Esophagus squamous epithelium (tissue), 5 donors: ENCODE data around the gene ITSN2. TPM values are rescaled to one million over a fixed set of nuclear protein-coding genes. Genes with fewer than 3 reads are reported as not detected.
"Not testable (repeated sequence)": the region's sequence is repeated elsewhere in the genome, so short reads cannot be mapped to it uniquely, and the experiment has no call there.

Experiments
- DNase-seq: peaks from one replicate; lab custom pipeline; 2025; lab: John Stamatoyannopoulos, UW
- H3K27ac ChIP-seq, 4 donors: fragments of 200-600 bp; sonication (generic); one replicate each; pipeline ENCODE4 v1.5.1; 2016 to 2019; ENCODE audit warnings: mild to moderate bottlenecking in 1 of 4
- H3K27me3 ChIP-seq, 4 donors: fragments of 200-600 bp; sonication (generic); 1 replicate in 3 of 4; 2 replicates in 1 of 4; pipeline versions ENCODE4 v1.5.1 to v1.6.0; 2017 to 2021; ENCODE audit warnings: antibody characterized with exemption in 1 of 4
- H3K36me3 ChIP-seq, 3 donors: fragments of 200-600 bp; sonication (generic); one replicate each; pipeline ENCODE4 v1.5.1; 2016 to 2019
- H3K4me1 ChIP-seq, 3 donors: fragments of 200-600 bp; sonication (generic); one replicate each; pipeline ENCODE4 v1.5.1; 2017 to 2019
- H3K4me3 ChIP-seq, 4 donors: fragments of 200-600 bp; sonication (generic); 1 replicate in 3 of 4; 2 replicates in 1 of 4; pipeline ENCODE4 v1.5.1; 2016 to 2019; ENCODE audit warnings: mild to moderate bottlenecking in 2 of 4, moderate library complexity in 1 of 4
- H3K9me3 ChIP-seq, 3 donors: fragments of 200-600 bp; sonication (generic); one replicate each; pipeline ENCODE4 v1.5.1; 2016 to 2019
- POLR2A ChIP-seq, 4 donors: fragments of 450-650 bp; IDR thresholded peaks; one replicate each; pipeline ENCODE4 v1.6.1; 2017; ENCODE audit warnings: antibody characterized with exemption in 4 of 4, mild to moderate bottlenecking in 4 of 4, moderate library complexity in 3 of 4
- WGBS, 2 donors: methylation state at CpG; one replicate each; pipeline ENCODE4 v1.1.5; 2018; 5-methylcytosine and 5-hydroxymethylcytosine counted together
- intact Hi-C: fragments of 100-400 bp; cut with DNase I; formaldehyde crosslinking; loops from one replicate; pipeline ENCODE4 v1.15.0; 2022
- total RNA-seq, 4 donors: library from RNA; depleted of rRNA; stranded (reverse); fragments of >200 nt; gene quantifications; one replicate each; pipeline ENCODE4 v1.1.0, GENCODE V29; 2016
- TF ChIP-seq, protein P1 (sequence below), 6 experiments: fragments of 450-650 bp in 4 of 6; fragments of 200-600 bp in 2 of 6; sonication (generic) in 2 of 6; IDR thresholded peaks; one replicate each; pipeline ENCODE4 v1.5.1; 2016 to 2019; ENCODE audit warnings: antibody characterized with exemption in 6 of 6, mild to moderate bottlenecking in 4 of 6, moderate library complexity in 4 of 6
- donor health status: DM: yes; HTN: yes; CAD: no.

ITSN2 gene
- 10 to 100 TPM; 58.3 to 98.0 (median 65.3) TPM for total RNA-seq

DNA sequence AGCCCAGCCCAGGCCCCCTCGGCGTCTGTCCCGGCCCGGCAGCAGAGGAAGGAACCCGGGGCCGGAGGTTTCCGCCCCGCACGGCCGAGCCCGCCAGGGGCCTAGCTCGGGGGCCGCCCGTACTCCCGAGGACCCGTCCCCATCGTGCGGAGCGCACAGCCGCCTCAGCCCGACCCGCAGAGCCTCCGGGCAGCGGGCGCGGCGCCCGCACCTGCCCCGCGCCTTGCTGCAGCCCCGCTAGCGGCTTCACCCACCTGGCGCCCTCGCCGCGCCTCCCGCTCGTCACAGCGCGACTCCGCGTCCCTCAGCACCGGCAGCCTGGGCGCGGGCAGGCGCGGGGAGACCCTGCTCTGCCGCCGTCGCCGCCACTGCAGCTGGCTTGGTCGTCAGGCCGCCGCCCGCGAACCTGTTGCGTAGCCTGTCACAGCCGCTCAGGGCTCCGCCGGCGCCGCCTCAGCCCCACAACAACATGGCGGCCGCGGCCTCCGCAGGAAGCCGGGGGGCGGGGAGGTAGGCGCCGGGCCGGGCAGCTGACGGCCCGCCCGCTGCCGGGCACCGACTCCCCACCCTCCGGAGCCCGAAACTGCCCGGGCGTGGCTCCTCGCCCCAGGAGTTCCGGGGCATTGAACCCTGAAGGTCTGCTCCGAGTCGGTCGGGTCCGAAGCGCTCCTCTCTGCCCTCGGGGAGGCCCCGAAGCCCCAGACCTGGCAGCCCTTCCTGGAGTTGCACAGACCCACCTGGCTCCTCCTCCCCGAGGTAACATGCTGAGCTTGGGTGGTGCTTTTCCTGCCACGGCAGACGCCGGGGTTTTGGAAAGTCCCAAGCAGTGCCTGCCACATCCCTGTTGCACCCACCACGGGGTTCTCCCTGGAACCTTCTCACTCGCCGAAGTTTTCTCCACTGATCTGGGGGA, at the start of gene ITSN2:
TSS of gene ITSN2 (minus strand) at position 487 of the 913 bp plus-strand sequence. CDS start 32,454 bp downstream, outside the sequence.
- TF ChIP-seq, protein P1, sequence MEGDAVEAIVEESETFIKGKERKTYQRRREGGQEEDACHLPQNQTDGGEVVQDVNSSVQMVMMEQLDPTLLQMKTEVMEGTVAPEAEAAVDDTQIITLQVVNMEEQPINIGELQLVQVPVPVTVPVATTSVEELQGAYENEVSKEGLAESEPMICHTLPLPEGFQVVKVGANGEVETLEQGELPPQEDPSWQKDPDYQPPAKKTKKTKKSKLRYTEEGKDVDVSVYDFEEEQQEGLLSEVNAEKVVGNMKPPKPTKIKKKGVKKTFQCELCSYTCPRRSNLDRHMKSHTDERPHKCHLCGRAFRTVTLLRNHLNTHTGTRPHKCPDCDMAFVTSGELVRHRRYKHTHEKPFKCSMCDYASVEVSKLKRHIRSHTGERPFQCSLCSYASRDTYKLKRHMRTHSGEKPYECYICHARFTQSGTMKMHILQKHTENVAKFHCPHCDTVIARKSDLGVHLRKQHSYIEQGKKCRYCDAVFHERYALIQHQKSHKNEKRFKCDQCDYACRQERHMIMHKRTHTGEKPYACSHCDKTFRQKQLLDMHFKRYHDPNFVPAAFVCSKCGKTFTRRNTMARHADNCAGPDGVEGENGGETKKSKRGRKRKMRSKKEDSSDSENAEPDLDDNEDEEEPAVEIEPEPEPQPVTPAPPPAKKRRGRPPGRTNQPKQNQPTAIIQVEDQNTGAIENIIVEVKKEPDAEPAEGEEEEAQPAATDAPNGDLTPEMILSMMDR (IDR thresholded peaks at IDR 0.05), result no peak
- TF ChIP-seq POLR2A (IDR thresholded peaks at IDR 0.05), result peak in 2 of 4 donors; percentile 46 to 80
- no peaks in the 10 kb centered on the region for H3K9me3 ChIP-seq
- 0 to 35% methylated on average over 3 to 11 of the region's 96 CpGs for WGBS, 2 donors
- no peaks in the 10 kb centered on the region for H3K27me3 ChIP-seq
- intact Hi-C loops, result no loop called here
- no peaks in the 10 kb centered on the region for H3K36me3 ChIP-seq
- DNase-seq, result peak; percentile 17
- H3K27ac ChIP-seq, result peak within 1 kb of the TSS; percentile 88 to 98 (median 98)
- H3K4me1 ChIP-seq, result peaks cover 13 to 70% (median 23%) of the 10 kb centered on the region in 3 donors
- H3K4me3 ChIP-seq, result peak within 1 kb of the TSS; percentile 65 to 98 (median 87)

DNA sequence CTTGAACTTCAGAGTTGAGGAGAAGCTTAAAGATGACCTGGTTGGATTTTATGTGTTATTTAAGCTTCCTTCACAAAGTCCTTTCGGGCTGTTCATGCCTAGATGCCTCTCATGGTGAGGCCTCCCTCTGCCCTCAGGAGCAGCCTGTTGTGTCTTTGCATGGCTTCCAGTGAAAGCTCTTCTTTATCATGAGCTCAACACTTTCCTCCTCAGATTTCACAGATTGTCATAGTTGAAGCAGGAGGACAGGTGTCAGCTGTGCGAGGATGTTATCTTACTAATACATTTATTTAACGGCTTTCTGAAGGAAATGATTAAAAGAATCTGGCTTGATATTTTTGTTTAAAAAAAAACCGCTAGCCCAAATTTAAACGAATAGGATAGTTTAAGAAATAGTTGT, 48.8 kb upstream of the ITSN2 start:
- TF ChIP-seq POLR2A (IDR thresholded peaks at IDR 0.05), result no peak
- TF ChIP-seq, protein P1 (IDR thresholded peaks at IDR 0.05), result no peak

DNA sequence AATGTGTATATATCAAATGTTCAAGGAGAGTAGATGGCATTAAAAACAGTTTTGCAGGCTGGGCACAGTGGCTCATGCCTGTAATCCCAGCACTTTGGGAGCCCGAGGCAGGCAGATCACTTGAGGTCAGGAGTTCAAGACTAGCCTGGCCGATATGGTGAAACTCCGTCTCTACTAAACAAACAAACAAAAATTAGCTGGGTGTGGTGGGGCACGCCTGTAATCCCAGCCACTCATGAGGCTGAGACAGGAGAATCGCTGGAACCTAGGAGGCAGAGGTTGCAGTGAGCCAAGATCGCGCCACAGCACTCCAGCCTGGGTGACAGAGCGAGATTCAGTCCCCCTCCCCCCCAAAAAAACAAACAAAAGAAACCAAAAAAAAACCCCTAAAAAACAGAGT, 48.4 kb upstream of the ITSN2 start:
- not testable (repeated sequence) for H3K4me3 ChIP-seq, H3K27ac ChIP-seq, DNase-seq, H3K9me3 ChIP-seq, H3K36me3 ChIP-seq, H3K4me1 ChIP-seq
- peaks cover 0 to 18% (median 0%) of the 10 kb centered on the region in 4 donors for H3K27me3 ChIP-seq
- intact Hi-C loops, result loop anchor here (5.0 to 10.0 kb wide), 2 partner anchors 419 to 716 kb away; no protein-coding TSS in a partner anchor
- WGBS, 2 donors, result 50 to 65% methylated on average over 6 to 8 of the region's 8 CpGs

More for the DNA sequence above, 48.8 kb upstream of the ITSN2 start:
- H3K36me3 ChIP-seq, result no peaks in the 10 kb centered on the region
- WGBS, 2 donors, result 61 to 67% methylated on average over 5 of the region's 5 CpGs
- peaks cover 0 to 18% (median 0%) of the 10 kb centered on the region in 4 donors for H3K27me3 ChIP-seq
- H3K27ac ChIP-seq, result no peak overlapping the region
- intact Hi-C loops, result loop anchor here (5.0 to 10.0 kb wide), 2 partner anchors 418 to 716 kb away; no protein-coding TSS in a partner anchor
- H3K9me3 ChIP-seq, result no peaks in the 10 kb centered on the region
- H3K4me1 ChIP-seq, result peaks cover 0 to 6% (median 0%) of the 10 kb centered on the region in 3 donors
- DNase-seq, result no peak
- no peak overlapping the region for H3K4me3 ChIP-seq

- Histone ChIP-seq H3K9me3 (no peaks in the 10 kb centered on the region), H3K36me3 (no peaks in the 10 kb centered on the region), H3K27me3 (peaks cover 0 to 33% (median 0%) of the 10 kb centered on the region in 4 donors), H3K4me1 (peaks cover 0 to 6% (median 0%) of the 10 kb centered on the region in 3 donors), H3K27ac (no peak overlapping the region), H3K4me3 (no peak overlapping the region)
- intact Hi-C loops, result loop anchor here (10.0 kb wide), 1 partner anchor 720 kb away; no protein-coding TSS in a partner anchor
- TF ChIP-seq, protein P1 (IDR thresholded peaks at IDR 0.05), result no peak
- TF ChIP-seq POLR2A (IDR thresholded peaks at IDR 0.05), result no peak
- WGBS, 2 donors, result 38 to 46% methylated on average over 7 of the region's 7 CpGs
- no peak for DNase-seq
These were observed 44.2 kb upstream of the ITSN2 start for GRCh38 chr2:24404491-24404921.

DNA sequence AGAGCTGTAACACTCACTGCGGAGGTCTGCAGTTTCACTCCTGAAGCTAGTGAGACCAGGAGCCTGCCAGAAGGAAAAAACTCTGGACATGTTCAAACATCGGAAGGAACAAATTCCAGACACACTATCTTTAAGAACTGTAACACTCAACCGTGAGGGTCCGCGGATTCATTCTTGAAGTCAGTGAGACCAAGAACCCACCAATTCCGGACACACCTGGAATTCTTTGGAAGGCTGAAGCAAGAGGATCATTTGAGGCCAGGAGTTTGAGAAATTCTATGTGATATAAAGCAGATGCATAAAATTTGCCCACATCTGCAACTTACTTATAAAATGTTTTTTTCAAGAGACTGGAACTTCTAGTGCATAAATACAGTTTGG, 43.5 kb upstream of the ITSN2 start:
- H3K4me3 ChIP-seq, result no peak overlapping the region
- peaks cover 0 to 31% (median 0%) of the 10 kb centered on the region in 4 donors for H3K27me3 ChIP-seq
- no peak for TF ChIP-seq POLR2A (IDR thresholded peaks at IDR 0.05)
- TF ChIP-seq, protein P1 (IDR thresholded peaks at IDR 0.05), result no peak
- no peaks in the 10 kb centered on the region for H3K9me3 ChIP-seq
- DNase-seq, result no peak
- H3K4me1 ChIP-seq, result peaks cover 0 to 6% (median 0%) of the 10 kb centered on the region in 3 donors
- no peaks in the 10 kb centered on the region for H3K36me3 ChIP-seq
- 93 to 96% methylated on average over 5 of the region's 6 CpGs for WGBS, 2 donors
- H3K27ac ChIP-seq, result no peak overlapping the region
- intact Hi-C loops, result loop anchor here (10.0 kb wide), 1 partner anchor 721 kb away; no protein-coding TSS in a partner anchor
